Body of pancreas (tissue), 4 donors: ENCODE measurements around the gene SCN5A.

Experiments
- CTCF ChIP-seq, 7 experiments: fragments of 450-650 bp in 4 of 7; fragments of 200-600 bp in 3 of 7; sonication (generic) in 3 of 7; IDR thresholded peaks; one replicate each; pipeline ENCODE4 v1.5.1; 2016 to 2019; ENCODE audit warnings: antibody characterized with exemption in 7 of 7
- POLR2A ChIP-seq, 3 donors: fragments of 450-650 bp; IDR thresholded peaks; one replicate each; pipeline ENCODE4 v1.6.1; 2016; ENCODE audit warnings: antibody characterized with exemption in 3 of 3, mild to moderate bottlenecking in 2 of 3

GRCh38 chr3:38558864-38559263, 90.6 kb downstream of the SCN5A start:
- TF ChIP-seq CTCF (IDR thresholded peaks at IDR 0.05): no peak
- no peak for TF ChIP-seq POLR2A (IDR thresholded peaks at IDR 0.05)
